Epithelial cell of esophagus (primary cell): ENCODE measurements around the gene TRAPPC6A.

Experiments
- DNase-seq: peaks from one replicate; pipeline ENCODE4 v3.0.0; 2010; ENCODE audit warnings: low read depth
- H3K4me3 ChIP-seq: 2 replicates; pipeline ENCODE4 v1.5.1; 2011; ENCODE audit warnings: mild to moderate bottlenecking, low read length, control low read depth
- CTCF ChIP-seq: IDR thresholded peaks from 2 replicates; pipeline ENCODE4 v1.5.1; 2011; ENCODE audit warnings: low read depth, mild to moderate bottlenecking, low read length, control low read depth, inconsistent platforms; ENCODE audit not compliant: insufficient read depth; ENCODE audit errors: missing control alignments

The TRAPPC6A gene

GRCh38 chr19:45135176-45135885 lies 42.7 kb downstream of the TRAPPC6A start:
- DNase-seq, result no peak
- H3K4me3 ChIP-seq, result no peak overlapping the region
- no peak for TF ChIP-seq CTCF

DNA sequence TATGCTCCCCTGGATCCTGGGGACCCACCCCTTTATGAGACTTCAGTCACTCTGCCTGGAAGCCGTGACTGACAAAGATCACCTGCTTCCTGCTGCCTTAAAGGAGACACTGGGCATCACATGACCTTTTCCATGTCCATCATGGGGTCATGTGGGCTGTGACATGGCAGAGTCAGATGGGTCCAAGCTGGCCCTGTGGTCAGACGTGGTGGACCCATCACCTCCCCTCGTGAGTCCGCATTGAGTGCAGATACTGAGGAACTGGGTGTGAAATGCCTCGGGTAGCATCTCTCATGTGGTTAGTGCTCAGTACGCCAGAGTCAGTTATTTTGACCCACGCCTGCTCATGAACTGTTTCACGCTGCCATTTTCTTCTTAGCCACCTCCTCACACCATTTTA lies 44.4 kb downstream of the TRAPPC6A start:
- DNase-seq, result no peak
- no peak overlapping the region for H3K4me3 ChIP-seq
- TF ChIP-seq CTCF, result no peak

DNA sequence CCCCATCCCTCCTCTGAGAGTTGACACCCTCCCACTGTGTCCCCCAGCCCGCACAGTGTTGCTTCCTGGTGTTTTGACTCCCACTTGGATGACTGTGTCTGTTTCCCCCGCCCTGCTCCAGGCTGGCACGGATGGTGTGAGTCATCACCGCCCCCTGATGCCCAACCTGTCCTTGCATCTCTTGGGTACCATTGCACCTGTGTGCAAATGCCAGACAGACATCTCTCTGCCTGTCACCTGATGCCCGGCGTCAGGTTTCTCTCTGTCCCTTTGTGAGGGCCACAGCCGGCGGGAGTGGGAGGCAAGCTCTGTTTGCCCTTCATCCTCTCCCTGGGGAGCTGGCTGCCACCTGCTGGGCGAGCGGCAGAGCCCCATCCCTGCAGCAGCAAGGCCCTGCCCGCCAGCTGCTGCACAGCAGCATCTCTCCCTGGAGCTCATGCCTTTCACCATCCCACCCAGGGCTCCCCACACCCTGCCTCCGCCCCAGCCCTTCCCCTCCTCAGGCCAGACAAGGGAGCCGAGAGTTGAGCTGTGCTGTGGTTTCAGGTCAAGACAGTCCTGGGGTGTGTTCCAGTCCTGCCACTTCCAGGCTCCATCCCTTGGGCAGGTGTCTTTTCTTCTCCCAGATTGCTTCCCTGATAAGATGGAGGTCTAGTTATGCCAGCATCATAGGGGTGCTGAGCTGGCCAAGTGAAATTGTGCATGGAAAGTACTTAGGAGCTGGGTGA lies 47.0 kb downstream of the TRAPPC6A start:
- DNase-seq, result peak; percentile 61
- peak; percentile 59 for TF ChIP-seq CTCF

DNA sequence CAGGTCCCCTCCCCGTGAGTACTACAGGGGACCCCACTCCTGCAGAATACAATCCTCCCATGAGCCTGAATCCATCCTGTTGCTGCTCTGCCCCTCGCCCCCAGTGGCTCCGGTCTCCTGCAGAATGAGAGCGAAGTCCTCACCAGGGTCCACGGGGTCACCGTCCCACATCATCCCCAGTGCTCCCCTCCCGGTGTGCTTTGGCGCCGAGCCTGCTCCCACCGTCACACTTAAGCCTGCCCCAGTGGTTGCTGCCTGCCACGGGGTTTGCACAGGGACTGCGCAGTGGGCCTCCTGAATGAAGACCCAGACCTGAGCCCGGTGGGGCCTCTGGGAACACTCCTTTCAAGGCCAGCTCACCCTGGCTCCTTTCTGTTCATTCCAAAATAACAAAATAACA lies 47.8 kb downstream of the TRAPPC6A start:
- no peak for DNase-seq
- no peak for TF ChIP-seq CTCF
- no peak overlapping the region for H3K4me3 ChIP-seq

More for the DNA sequence above, 47.0 kb downstream of the TRAPPC6A start:
- no peak overlapping the region for H3K4me3 ChIP-seq

- DNase-seq, result no peak
- H3K4me3 ChIP-seq, result no peak overlapping the region
- TF ChIP-seq CTCF, result no peak
These were observed 49.2 kb downstream of the TRAPPC6A start for GRCh38 chr19:45128806-45129205.

- TF ChIP-seq CTCF, result no peak
- DNase-seq, result no peak
- no peak overlapping the region for H3K4me3 ChIP-seq
These were observed 49.9 kb downstream of the TRAPPC6A start for GRCh38 chr19:45128146-45128545.

- no peak overlapping the region for H3K4me3 ChIP-seq
- TF ChIP-seq CTCF, result no peak
- no peak for DNase-seq
These were observed 51.4 kb downstream of the TRAPPC6A start for GRCh38 chr19:45126654-45127053.
